SHP77 treated with DMSO at 0.1 percent for 48 hours (cell line): Measurements from ENCODE around the gene USH1G.
"Not testable (repeated sequence)": the region's sequence is repeated elsewhere in the genome, so short reads cannot be mapped to it uniquely, and the experiment has no call there.

ENCODE experiments used
- DNase-seq: peaks from one replicate; lab custom pipeline; 2025; lab: John Stamatoyannopoulos, UW

USH1G gene

DNA sequence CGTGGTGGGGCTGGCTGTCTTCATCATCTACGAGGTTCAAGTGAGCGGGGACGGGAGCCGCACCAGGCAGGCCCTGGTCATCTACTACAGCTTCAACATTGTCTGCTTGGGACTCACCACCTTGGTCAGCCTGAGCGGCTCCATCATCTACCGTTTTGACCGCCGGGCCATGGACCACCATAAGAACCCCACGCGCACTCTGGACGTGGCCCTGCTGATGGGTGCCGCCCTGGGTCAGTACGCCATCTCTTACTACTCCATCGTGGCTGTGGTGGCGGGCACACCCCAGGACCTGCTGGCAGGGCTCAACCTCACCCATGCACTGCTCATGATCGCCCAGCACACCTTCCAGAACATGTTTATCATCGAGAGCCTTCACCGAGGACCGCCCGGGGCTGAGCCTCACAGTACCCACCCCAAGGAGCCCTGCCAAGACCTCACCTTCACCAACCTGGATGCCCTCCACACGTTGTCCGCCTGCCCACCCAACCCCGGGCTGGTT is 7.5 kb upstream of the USH1G start:
- DNase-seq: no peak

DNA sequence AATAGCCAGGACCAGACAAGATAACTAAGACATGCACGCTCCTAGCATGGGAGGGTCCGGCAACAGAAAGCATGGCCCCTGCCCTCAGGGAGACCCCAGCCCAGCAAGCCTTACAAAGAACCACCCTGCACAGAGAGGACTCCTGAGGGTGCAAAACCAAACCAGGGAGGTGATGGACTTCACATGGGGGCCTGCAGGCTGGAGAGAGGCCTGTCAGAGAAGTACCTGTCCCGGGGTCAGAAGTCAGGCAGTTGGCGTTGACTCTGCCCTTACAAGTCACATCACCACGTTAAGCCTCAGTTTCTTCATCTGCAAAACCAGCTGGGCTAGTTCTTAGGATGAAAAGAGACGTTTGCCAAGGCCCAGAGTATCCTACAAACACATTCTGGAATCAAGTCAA is 5.7 kb upstream of the USH1G start:
- DNase-seq: no peak

DNA sequence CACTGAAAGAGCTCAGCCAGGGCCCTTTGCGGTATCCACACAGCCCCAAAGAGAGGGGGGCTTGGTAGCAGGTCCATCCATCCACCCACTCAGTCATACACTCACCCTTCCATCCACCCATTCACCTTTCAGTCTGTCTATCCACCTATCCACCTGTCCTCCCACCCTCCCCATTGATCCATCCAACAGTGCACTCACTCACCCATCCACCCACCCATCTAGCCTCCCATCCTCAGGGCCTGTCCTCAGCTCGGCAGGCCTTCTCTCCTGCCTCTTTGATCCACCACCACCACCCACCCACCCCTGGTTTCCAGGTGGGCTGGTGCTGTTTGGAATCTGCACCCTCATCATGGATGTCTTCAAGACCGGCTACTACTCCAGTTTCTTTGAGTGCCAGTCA is 2.2 kb upstream of the USH1G start:
- DNase-seq: no peak

DNA sequence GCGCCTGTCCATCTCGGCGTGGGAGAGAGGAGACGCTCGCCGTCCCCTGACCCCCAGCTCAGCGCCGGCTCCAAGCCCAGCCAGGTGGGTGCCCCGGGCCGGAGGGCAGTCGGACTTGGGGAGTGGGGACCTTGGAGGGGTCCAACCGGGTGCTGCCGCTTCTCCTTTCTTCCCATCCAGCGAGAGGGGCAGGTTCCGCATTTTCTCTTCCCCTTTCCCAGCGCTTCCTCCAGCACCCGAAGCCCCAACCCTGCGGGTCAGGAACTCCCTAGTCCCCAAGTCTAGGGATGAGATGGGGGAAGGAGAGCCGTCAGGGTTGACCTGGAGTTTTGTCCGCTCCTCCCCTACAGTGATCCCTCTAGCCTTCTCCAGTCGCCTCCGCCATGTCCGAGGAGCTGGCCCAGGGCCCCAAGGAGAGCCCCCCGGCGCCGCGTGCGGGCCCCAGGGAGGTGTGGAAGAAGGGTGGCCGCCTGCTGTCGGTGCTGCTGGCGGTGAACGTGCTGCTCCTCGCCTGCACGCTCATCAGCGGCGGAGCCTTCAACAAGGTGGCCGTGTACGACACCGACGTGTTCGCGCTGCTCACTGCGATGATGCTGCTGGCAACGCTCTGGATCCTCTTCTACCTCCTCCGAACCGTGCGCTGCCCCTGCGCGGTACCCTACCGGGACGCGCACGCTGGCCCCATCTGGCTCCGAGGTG is 1.3 kb upstream of the USH1G start, which contains the start of gene OTOP2:
OTOP2 (plus strand) TSS at position 24 of the 699 bp plus-strand sequence; CDS start at position 384, 360 bp downstream.
- DNase-seq: no peak

DNA sequence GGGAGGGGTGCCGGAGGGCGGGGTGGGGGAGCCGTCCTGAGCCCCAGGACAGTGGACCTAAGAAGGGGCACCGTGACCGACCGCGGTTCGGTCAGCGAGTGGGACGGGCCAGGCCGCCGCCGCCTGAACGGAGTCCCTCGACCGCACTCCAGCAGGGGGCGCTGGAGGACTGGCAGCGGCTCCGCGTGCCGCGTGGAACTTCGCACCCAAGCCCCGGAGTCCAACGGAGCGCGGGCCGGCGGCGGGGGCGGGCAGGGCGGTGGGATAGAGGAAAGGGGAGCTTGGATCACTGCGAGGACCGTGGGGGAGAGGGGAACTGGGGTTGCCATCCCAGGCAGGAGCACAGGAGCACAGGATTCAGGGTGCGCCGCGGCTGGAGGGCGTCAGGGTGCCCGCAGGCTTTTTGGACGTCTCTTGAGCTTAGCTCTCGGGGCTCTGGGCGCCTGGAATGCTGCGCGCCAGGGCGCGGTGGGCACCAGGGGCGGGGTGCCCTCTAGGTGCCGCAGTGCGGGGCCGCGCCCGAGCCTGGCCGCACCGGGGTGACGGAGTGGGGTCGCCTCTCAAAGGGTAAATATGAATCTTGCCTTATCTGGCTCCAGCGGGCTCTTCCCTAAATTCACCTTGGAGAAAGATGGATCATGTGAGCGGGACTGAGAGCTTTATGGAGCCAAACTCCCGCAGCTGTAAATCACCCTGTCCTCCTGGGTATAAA is 639 bp upstream of the USH1G start:
- DNase-seq: no peak

GRCh38 chr17:74922172-74922571 is 883 bp downstream of the USH1G start:
- DNase-seq: no peak

DNA sequence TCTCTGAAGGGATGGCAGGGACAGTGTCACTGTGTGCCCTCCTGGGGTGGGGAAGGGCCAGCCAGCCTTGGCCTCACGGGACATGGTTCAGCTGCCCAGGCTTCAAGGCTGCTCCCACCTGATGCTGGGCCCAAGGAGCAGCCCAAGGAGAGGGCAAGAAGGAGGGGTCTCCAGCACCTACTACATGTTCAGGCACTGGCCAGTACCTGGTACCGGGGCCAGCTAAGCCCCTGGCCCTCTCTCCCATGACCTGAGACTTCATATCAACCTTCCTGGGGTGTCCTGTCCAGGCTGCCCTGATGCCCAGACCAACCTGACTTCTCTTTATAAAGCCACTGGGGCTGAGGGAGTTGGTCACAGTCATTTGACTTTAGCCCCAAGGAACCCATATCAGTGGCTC is 1.3 kb downstream of the USH1G start:
- no peak for DNase-seq

- no peak for DNase-seq
Observed at GRCh38 chr17:74921026-74921681, 1.9 kb downstream of the USH1G start.

GRCh38 chr17:74920642-74921025 is 2.4 kb downstream of the USH1G start:
- DNase-seq: no peak

DNA sequence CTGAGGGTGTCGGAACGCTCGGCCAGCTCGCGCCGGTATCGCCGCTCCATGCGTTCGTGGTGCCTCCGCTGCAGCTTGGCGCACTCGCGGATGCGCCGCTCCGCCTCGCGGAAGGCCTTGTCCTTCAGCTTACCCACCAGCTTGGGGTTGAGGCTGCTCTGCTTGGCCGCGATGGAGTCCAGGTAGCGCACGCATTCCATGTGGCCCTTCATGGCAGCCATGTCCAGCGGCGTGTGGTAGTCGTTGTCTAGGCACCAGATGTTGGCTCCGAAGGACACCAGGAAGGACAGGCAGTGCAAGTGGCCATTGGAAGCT is 2.8 kb downstream of the USH1G start:
- DNase-seq: no peak

- DNase-seq: no peak
Observed at GRCh38 chr17:74919440-74920305, 3.4 kb downstream of the USH1G start.

DNA sequence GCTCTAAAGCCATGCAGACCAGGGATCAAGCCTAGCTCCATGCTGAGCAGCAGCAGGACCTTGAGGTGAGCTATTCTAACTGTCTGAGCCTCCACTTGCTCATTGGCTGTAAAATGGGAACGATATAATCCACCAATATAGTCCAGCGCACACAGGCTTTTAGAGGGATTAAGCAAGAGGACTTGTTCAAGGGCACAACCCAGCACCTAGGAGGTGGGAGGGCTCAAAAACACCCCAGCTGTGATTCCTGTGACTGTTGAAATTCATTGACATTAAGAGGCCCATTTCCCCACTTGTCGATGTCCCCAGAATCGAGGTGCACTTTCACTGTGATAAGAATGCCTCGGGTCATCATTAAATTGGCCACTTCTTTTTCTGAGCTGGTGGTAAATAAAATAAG is 4.1 kb downstream of the USH1G start:
- DNase-seq: no peak

DNA sequence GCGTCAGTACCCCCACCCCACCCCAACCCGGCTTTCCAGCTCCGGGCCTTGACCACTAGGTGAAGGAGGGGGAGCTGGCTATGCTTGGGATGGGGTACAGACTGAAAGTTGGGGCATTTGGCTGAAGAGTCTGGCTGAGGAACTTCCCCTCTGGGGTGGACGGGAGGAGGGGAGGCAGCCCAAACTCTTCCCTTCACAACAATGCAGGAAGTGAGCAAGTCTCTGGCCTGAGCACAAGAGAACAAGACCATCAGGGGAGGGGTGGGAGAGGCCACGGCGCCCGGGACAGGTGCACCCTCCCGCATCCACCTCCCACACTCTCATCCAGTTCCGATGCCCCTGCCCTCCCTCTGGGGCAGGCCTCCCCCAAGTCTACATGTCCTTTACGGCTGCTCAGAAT is 5.6 kb downstream of the USH1G start:
- no peak for DNase-seq

DNA sequence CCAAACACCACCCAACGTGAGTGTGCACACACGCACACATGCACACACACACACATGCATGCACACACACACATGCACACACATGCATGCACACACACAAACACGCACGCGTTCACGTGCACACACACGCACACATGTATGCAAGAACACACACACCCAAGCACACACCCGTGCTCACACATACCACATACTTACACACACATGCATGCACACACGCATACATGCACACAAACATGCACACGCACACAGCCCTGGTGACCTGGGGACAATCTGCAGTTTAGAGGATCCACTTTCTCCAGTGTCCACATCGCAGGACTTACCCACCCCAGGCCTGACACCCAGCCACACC is 6.2 kb downstream of the USH1G start:
- no peak for DNase-seq

DNA sequence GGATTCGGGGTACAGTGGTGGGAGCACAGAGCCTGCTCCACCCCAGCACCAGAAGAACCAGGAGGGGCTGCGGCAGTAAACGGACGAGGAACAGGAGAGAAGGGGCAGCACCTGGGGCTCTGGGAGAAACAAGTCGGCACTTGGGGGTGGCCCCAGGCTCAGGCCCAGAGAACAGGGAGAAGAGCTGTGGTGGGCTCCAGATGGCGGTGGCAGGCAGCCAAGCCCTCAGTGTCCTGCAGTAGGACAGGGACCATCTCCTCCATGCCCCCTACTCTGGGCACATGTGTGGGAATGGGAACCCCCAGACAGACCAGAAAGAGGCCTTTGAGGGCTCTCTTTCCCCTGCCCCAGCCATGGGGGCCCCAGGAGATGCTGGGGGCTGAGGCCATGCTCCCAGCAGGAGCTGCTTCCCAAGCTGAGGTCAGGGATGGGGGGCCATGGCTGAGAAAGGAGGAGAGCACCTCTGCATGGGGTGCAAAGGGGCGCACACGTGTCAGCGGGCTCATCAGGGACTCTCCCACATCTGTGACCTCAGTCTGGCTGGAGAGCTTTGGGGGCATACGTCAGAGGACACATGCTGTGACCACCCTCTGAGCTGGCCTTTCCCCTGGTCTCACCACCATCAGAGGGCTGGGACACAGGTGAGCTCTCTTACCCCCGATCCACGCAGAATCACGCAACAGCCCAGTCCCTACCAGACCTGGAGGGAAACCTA is 6.8 kb downstream of the USH1G start:
- no peak for DNase-seq

GRCh38 chr17:74911423-74911822 is 11.6 kb downstream of the USH1G start:
- DNase-seq: not testable (repeated sequence)

GRCh38 chr17:74909097-74909496 is 14.0 kb downstream of the USH1G start:
- not testable (repeated sequence) for DNase-seq

DNA sequence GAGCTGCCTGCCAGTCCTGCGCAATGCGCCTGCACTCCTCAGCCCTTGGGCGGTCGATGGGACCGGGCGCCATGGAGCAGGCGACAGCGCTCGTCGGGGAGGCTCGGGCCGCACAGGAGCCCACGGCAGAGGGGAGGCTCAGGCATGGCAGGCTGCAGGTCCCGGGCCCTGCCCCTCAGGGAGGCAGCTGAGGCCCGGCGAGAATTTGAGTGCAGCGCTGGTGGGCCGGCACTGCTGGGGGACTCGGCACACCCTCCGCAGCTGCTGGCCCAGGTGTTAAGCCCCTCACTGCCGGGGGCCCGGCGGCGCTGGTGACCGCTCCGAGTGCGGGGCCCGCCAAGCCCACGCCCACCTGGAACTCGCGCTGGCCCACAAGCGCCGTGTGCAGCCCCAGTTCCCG is 16.0 kb downstream of the USH1G start:
- DNase-seq: no peak

GRCh38 chr17:74906214-74906793 is 16.8 kb downstream of the USH1G start:
- DNase-seq: not testable (repeated sequence)

GRCh38 chr17:74904687-74905409 is 18.2 kb downstream of the USH1G start:
- no peak for DNase-seq

GRCh38 chr17:74903671-74904070 is 19.4 kb downstream of the USH1G start:
- DNase-seq: no peak
